ENCODE results near the gene BMP4.

The BMP4 gene

DNA sequence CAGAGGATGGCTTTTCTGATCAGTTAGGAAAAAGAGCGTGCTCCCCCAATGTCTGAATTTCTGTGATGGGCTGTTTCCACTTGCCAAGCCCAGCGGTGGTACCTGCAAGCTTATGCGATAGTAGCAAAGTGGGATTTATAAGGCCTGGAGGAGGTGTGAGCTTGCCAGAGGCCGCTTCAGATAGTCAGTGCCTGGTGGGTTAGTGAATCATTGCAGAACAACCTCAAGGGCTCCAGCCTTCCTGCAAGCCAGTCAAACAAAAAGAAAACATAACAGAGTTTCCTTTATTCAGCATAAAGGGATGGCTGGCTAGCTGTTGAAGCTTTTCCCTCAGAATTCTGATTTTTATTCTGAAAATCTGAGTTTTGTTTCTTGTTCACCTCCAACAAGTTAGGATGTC lies 7.6 kb upstream of the BMP4 start:
- DNase-seq (ENCODE audit: low read depth, low spot score), result no peak

DNA sequence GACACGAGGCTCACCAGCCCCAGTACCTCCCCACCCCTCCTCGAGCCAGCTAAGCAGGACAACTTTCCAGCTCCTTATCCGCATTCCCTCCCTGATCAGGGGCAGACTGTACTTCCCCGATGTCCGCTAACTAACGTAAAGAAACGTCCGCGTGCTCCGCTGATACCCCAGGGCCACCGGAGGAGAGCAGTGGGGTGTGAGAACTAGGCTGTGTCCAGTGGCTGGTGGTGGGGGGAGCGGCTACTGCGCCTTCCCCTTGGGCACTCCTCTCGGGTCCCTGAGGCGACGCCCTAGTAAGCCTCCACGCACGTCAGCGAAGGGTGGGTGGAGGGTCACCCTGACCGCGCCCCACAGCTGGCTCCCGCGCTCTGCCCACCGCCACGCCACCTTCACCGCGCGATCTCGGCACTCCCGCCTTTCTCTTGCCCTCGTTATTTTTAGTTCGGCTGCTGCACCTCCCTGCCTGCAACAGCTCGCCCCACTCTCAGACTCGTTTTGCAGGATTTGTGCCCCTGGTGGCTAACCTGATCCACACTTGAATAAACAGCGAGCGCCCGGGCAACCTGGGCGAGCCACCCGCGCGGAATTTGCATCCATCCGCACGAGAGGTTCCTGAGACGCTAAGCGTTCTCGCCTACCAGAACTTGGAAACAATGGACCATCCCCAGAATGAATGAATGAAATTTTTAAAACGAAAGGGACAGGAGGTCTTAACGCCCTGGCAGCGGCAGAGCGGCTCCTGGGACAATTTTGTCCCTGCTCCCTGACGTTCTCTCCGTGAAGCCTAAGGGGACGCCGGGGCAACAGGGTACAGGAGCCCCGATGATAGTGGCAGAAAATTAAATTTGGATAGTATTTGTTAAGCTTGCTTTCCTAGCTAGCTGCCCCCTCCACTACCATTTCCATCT lies 6.9 kb upstream of the BMP4 start:
- DNase-seq (ENCODE audit: low read depth, low spot score), result no peak

DNA sequence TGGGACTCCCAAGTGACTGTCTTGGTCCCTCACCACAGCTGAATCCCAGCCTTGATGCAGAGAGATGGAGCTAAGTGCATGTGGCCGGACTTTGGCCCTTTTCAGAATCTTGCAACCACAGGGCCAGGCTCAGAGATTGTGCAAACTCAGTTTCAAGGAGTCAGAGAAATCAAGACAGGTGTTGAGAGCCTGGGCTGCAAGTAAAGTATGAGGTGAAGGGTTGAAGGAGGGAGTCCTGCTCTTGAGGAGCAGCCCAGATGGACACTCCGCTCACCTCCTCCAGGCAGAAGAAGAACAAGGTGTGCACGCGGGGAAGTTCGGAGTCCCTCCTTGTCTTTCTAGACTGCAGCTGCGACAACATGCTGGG lies 6.3 kb upstream of the BMP4 start:
- no peak for DNase-seq (ENCODE audit: low read depth, low spot score)

- DNase-seq (ENCODE audit: low read depth, low spot score), result no peak
Measured at GRCh38 chr14:53958628-53959027, 2.0 kb upstream of the BMP4 start.

DNA sequence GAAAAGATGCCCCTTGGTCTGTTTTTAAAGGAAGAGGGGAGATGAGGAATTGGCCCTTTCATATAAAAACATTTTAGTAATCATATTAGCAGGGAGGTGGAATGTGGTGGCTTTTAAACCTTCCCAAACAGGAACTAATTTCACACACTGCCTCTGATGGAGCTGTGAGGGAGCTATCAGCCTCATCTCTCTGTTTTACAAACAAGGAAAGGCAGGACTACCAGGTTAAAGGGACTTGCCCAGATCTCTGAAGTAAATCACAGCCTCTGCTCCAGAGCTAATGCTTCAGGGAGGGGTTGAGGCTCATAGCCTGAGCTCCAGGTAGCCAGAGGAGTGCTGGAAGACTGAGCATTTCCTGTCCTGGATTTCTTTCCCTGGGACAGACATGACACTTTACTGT lies 1.1 kb upstream of the BMP4 start:
- DNase-seq (ENCODE audit: low read depth, low spot score), result no peak

DNA sequence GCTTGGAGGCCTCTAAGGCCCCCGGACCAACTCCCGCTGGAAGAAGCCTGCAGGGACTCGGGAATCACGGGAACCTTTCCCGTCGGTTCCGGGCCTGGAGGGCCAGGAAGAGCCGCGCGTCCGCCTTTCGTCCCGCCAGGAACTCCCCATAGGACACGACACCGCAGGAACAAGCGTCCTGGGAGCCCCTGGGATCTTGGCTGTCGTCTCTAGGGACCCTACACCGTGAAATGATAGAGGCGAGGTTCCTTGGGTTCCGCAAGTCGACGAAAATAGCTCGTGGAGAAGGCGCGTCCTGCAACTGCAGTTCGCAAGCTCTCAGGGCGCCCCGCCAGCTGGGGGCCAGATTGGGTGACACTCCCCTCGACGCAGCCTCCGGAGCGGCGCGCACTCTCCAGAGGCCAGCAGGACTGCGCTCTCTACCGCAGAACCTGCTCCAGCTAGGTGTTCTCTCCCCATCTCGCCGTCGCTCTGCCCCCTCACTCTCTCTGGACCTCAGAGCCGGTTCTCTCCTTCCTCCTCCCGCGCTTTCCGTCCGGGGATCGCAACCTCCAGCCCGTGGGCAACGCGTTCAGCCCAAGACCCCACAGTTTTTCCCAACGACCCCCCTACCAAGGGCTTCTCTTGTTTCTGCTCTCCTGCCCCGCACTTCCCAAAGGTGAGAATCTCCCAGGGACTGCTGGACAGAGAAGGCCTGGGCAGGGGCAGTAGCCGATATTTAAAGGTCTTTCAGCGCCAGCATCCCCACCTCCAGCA lies 776 bp downstream of the BMP4 start:
- no peak for DNase-seq (ENCODE audit: low read depth, low spot score)

- no peak for DNase-seq (ENCODE audit: low read depth, low spot score)
Measured at GRCh38 chr14:53955229-53955556, 1.4 kb downstream of the BMP4 start.

DNA sequence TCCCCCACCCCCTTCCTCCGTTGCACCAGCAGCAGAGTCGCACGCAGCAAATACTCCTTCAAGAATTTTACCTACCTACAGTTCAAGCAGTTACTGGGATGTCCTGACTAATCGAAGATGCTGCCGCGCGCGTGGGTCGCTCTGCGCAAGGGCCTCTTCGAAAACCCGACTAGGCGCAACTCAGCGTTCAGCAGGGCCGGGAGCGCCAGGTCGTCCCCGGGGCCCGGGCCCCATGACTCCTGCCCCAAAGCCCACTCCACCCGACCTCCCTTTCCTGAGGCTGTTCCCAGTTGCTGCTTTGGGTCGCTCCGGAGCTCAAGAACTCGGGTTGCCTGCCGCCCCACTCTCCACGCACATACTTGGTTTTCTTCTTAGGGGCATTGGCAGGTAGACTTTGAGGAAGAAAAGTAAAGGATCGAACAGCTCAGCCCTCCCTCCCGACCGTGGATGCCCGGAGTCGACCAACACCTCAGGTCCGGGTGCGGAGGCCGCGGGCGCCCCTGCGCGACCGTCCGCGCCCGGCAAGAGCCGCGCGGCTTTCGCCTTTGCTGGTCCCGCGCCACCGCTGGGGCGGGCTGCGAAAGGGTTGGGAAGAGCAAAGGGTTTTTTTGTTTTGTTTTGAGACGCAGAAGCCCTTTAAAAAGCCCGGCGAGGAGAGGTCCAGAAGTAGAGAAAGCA lies 1.9 kb downstream of the BMP4 start:
- no peak for DNase-seq (ENCODE audit: low read depth, low spot score)

GRCh38 chr14:53953828-53954550 lies 2.6 kb downstream of the BMP4 start:
- DNase-seq (ENCODE audit: low read depth, low spot score), result no peak

GRCh38 chr14:53953002-53953827 lies 3.4 kb downstream of the BMP4 start:
- DNase-seq (ENCODE audit: low read depth, low spot score), result no peak

DNA sequence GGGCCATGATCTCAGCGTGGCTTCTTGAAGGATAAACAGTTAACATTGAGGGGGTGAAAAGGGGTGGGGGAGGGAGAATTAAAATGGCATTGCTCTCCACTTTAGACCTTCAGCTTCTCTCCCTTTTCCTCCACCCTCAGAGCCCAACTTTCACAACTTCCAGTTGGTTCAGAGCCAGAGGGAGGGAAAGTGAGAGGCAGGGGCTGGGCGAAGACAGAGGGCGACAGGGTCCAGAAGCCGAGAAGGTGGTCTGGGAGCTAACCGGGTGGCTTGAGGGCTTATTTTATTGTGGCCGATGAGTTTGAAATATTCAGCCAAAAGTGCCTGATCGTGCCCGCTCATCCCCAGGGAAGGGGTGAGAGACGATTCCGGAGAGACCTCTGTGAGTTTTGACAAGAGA lies 4.1 kb downstream of the BMP4 start:
- no peak for DNase-seq (ENCODE audit: low read depth, low spot score)

DNA sequence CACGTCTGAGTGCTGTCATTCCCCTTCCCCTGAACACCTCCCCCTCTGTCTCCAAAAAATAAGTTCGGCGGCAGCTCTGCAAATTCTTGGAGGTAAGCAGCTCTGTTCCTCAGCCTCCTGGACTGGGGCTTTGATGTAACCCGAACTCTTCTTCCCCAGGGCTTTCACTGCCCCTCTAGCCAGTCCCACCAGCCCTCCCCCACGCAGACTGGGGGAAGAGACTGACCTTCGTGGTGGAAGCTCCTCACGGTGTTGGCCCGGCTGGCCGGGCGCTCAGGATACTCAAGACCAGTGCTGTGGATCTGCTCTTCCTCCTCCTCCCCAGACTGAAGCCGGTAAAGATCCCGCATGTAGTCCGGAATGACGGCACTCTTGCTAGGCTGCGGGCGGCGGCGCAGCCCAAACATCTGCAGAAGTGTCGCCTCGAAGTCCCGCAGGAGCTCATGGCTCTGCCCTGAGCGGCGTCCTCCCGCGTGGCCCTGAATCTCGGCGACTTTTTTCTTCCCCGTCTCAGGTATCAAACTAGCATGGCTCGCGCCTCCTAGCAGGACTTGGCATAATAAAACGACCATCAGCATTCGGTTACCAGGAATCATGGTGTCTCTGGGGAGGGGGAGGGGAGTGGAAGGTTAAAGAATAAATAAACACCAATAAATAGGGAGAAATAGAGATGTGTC lies 4.9 kb downstream of the BMP4 start:
- no peak for DNase-seq (ENCODE audit: low read depth, low spot score)

DNA sequence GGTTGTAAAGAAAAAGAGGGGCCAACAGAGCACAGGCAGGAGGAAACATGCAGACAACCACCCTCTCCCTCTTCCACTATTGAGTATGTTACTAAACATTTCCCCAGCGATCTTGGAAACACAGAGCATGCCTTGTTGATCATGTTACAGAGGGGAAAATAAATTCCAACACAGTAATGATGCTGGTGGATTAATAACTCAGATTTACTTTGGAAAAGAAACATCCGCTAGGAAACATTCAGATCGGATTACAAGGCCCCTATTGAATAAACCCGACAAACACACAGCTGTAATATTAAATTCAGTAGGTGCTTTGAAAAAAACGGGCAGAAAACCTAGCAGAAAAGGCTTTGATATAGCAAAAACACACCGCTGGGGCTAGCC lies 5.4 kb downstream of the BMP4 start:
- no peak for DNase-seq (ENCODE audit: low read depth, low spot score)

DNA sequence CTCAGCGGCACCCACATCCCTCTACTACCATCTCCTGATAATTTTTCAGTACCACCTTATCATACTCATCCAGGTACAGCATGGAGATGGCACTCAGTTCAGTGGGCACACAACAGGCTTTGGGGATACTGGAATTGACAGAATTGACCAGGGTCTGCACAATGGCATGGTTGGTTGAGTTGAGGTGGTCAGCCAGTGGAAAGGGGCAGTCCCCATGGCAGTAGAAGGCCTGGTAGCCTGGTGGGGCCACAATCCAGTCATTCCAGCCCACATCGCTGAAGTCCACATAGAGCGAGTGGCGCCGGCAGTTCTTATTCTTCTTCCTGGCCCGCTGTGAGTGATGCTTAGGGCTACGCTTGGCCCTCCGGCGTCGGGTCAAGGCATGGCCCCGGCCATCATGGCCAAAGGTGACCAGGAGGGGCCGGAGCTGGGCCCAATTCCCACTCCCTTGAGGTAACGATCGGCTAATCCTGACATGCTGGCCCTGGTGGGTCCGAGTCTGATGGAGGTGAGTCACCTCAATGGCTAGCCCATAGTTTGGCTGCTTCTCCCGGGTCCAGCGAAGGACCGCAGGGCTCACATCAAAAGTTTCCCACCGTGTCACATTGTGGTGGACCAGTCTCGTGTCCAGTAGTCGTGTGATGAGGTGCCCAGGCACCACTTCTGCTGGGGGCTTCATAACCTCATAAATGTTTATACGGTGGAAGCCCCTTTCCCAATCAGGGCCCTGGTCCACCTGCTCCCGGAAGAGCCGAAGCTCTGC lies 6.4 kb downstream of the BMP4 start:
- DNase-seq (ENCODE audit: low read depth, low spot score), result no peak

GRCh38 chr14:53949201-53949600 lies 7.4 kb downstream of the BMP4 start:
- no peak for DNase-seq (ENCODE audit: low read depth, low spot score)

- DNase-seq (ENCODE audit: low read depth, low spot score), result no peak
Measured at GRCh38 chr14:53948205-53948884, 8.3 kb downstream of the BMP4 start.

GRCh38 chr14:53947452-53948204 lies 9.0 kb downstream of the BMP4 start:
- no peak for DNase-seq (ENCODE audit: low read depth, low spot score)

- DNase-seq (ENCODE audit: low read depth, low spot score), result no peak
Measured at GRCh38 chr14:53947094-53947445, 9.6 kb downstream of the BMP4 start.
